ENCODE results near the gene CCDC59. TPM values are rescaled to one million over a fixed set of nuclear protein-coding genes. Genes with fewer than 3 reads are reported as not detected.

Gene CCDC59
- polyA plus RNA-seq, 2 of the 4 experiments (the other 2 are of a cell fraction) = 62.0 to 70.4 TPM

DNA sequence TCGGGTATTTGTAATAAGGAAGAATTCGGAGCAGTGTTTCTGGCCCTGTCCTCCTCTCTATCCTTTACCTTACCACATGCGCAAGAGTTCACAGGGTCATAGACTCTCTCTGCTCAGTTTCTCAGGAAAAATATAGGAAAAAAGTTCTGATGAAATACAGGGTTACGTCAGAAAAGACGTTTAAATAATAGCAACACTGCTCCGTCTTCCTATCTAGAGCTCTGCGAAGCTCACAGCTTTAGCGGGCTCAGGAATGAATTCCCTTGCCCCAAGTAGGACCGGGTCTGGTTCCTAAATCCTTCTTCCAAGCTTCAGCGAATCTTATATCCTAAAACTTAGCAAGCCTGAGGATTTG is 365 bp downstream of the CCDC59 start:
- FAIRE-seq (no peak), ATAC-seq (peak in 1 of 2 experiments; percentile 1; a peak in 1 of 6 replicates), DNase-seq (ENCODE audit: low read depth in 1 of 2, low spot score in 1 of 2) (peak in 1 of 2 experiments; percentile 11)
- no peak for TF ChIP-seq ZFP36 (IDR thresholded peaks at IDR 0.05; ENCODE audit: borderline replicate concordance, partially characterized antibody)
- TF ChIP-seq, protein P1, sequence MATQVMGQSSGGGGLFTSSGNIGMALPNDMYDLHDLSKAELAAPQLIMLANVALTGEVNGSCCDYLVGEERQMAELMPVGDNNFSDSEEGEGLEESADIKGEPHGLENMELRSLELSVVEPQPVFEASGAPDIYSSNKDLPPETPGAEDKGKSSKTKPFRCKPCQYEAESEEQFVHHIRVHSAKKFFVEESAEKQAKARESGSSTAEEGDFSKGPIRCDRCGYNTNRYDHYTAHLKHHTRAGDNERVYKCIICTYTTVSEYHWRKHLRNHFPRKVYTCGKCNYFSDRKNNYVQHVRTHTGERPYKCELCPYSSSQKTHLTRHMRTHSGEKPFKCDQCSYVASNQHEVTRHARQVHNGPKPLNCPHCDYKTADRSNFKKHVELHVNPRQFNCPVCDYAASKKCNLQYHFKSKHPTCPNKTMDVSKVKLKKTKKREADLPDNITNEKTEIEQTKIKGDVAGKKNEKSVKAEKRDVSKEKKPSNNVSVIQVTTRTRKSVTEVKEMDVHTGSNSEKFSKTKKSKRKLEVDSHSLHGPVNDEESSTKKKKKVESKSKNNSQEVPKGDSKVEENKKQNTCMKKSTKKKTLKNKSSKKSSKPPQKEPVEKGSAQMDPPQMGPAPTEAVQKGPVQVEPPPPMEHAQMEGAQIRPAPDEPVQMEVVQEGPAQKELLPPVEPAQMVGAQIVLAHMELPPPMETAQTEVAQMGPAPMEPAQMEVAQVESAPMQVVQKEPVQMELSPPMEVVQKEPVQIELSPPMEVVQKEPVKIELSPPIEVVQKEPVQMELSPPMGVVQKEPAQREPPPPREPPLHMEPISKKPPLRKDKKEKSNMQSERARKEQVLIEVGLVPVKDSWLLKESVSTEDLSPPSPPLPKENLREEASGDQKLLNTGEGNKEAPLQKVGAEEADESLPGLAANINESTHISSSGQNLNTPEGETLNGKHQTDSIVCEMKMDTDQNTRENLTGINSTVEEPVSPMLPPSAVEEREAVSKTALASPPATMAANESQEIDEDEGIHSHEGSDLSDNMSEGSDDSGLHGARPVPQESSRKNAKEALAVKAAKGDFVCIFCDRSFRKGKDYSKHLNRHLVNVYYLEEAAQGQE (IDR thresholded peaks at IDR 0.05) = no peak
- Histone ChIP-seq H3K4me1 (peaks cover 13% of the 10 kb centered on the region; the same call in 2 of the 3 replicates), H3K27ac (peak overlapping the region; percentile 94 to 97), H3K4me3 (peak overlapping the region; percentile 90), H3K9me3 (no peaks in the 10 kb centered on the region), H3K4me2 (peak overlapping the region; percentile 70)
- POLR2A ChIA-PET = interaction anchor here (0.8 to 1.0 kb wide), 5 partner anchors 12 to 328 kb away, joined by 3 to 7 read pairs (median 4); partner anchors contain the start of gene TMTC2
- CTCF ChIA-PET = interaction anchor here (0.6 to 2.0 kb wide), 18 partner anchors 8 to 1887 kb away, joined by 3 to 10 read pairs (median 4); partner anchors contain the start of gene TMTC2
- 4% methylated on average over 10 of the region's 10 CpGs for WGBS (ENCODE audit: missing lambda C conversion rate)

DNA sequence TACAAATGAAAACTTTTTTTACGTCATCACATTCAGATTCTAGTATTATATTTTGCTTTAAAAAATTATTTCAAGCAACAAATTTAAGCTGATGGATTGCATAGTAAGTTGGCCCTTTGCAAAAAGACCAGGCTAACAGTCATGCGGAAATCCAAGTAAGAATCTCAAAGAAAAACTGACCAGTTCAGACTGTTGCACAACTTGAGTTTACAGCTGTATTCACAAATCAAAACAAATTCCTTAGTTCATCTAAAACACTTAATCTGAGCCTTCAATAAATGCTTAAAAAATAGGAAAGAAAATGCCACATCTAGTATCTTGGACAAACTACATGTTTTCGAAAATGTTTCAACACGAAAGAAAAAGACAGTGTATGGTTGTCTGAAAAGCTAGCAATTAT is 847 bp downstream of the CCDC59 start:
- TF ChIP-seq RAD21 (conservative IDR thresholded peaks at IDR 0.05 in 1 of 2, IDR thresholded peaks at IDR 0.05 in 1 of 2) = no peak
- TF ChIP-seq, protein P2, sequence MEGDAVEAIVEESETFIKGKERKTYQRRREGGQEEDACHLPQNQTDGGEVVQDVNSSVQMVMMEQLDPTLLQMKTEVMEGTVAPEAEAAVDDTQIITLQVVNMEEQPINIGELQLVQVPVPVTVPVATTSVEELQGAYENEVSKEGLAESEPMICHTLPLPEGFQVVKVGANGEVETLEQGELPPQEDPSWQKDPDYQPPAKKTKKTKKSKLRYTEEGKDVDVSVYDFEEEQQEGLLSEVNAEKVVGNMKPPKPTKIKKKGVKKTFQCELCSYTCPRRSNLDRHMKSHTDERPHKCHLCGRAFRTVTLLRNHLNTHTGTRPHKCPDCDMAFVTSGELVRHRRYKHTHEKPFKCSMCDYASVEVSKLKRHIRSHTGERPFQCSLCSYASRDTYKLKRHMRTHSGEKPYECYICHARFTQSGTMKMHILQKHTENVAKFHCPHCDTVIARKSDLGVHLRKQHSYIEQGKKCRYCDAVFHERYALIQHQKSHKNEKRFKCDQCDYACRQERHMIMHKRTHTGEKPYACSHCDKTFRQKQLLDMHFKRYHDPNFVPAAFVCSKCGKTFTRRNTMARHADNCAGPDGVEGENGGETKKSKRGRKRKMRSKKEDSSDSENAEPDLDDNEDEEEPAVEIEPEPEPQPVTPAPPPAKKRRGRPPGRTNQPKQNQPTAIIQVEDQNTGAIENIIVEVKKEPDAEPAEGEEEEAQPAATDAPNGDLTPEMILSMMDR (IDR thresholded peaks at IDR 0.05) = no peak
- TF ChIP-seq, protein P3, sequence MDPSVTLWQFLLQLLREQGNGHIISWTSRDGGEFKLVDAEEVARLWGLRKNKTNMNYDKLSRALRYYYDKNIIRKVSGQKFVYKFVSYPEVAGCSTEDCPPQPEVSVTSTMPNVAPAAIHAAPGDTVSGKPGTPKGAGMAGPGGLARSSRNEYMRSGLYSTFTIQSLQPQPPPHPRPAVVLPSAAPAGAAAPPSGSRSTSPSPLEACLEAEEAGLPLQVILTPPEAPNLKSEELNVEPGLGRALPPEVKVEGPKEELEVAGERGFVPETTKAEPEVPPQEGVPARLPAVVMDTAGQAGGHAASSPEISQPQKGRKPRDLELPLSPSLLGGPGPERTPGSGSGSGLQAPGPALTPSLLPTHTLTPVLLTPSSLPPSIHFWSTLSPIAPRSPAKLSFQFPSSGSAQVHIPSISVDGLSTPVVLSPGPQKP (IDR thresholded peaks at IDR 0.05; ENCODE audit: low read depth, low read length) = no peak
- no peak for TF ChIP-seq POLR2AphosphoS2 (conservative IDR thresholded peaks at IDR 0.05; ENCODE audit: low read length)
- TF ChIP-seq, protein P4, sequence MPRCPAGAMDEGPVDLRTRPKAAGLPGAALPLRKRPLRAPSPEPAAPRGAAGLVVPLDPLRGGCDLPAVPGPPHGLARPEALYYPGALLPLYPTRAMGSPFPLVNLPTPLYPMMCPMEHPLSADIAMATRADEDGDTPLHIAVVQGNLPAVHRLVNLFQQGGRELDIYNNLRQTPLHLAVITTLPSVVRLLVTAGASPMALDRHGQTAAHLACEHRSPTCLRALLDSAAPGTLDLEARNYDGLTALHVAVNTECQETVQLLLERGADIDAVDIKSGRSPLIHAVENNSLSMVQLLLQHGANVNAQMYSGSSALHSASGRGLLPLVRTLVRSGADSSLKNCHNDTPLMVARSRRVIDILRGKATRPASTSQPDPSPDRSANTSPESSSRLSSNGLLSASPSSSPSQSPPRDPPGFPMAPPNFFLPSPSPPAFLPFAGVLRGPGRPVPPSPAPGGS (IDR thresholded peaks at IDR 0.05) = no peak
- TF ChIP-seq CHD4 (IDR thresholded peaks at IDR 0.05; ENCODE audit: borderline replicate concordance) = no peak
- FAIRE-seq (no peak), ATAC-seq (no peak), DNase-seq (ENCODE audit: low read depth in 1 of 2, low spot score in 1 of 2) (no peak)
- ChIA-PET CTCF (interaction anchor here (1.2 to 2.0 kb wide), 3 partner anchors 12 to 29 kb away, joined by 4 to 10 read pairs (median 6); no protein-coding TSS in a partner anchor), POLR2A (no interaction called here)
- Histone ChIP-seq H3K27ac (peak overlapping the region; percentile 94 to 97), H3K4me1 (peaks cover 13% of the 10 kb centered on the region; the same call in 2 of the 3 replicates), H3K4me3 (peak overlapping the region; percentile 90), H3K4me2 (peak overlapping the region; percentile 70), H3K9me3 (no peaks in the 10 kb centered on the region)
- WGBS (ENCODE audit: missing lambda C conversion rate) = 23% methylated on average over 4 of the region's 4 CpGs

DNA sequence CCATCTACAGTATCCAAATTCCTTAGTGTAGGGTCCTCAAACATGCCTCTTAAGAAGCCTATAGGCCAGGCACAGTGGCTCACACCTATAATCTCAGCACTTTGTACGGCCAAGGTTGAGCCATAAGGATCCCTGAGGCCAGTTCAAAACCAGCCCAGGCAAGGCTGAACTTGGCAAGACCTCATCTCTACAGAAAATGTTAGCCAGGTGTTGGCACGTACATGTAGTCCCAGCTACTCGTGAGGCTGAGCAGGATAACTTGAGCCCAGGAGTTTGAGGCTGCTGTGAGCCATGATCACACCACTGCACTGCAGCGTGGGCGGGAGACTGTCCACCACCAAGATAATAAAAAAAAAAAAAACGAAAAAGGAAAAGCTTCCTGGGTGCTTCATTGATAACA is 6.8 kb downstream of the CCDC59 start:
- Histone ChIP-seq H3K4me1 (no peaks in the 10 kb centered on the region), H3K4me2 (no peak overlapping the region), H3K9me3 (no peaks in the 10 kb centered on the region), H3K27ac (no peak overlapping the region), H3K4me3 (no peak overlapping the region)
- TF ChIP-seq NR3C1 (IDR thresholded peaks at IDR 0.05) (no peak), POLR2A (IDR thresholded peaks at IDR 0.05; ENCODE audit: low read length) (no peak), CEBPB (IDR thresholded peaks at IDR 0.05) (no peak), POLR2AphosphoS2 (conservative IDR thresholded peaks at IDR 0.05; ENCODE audit: low read length) (no peak), HOXA7 (CRISPR knock-in tag; IDR thresholded peaks at IDR 0.05) (no peak), ZFP36 (IDR thresholded peaks at IDR 0.05; ENCODE audit: borderline replicate concordance, partially characterized antibody) (no peak), TP53 (CRISPR knock-in tag; IDR thresholded peaks at IDR 0.05) (no peak), ZC3H11A (IDR thresholded peaks at IDR 0.05) (no peak), FOSB (CRISPR knock-in tag; IDR thresholded peaks at IDR 0.05) (no peak), HDAC2 (IDR thresholded peaks at IDR 0.05) (no peak)
- TF ChIP-seq, protein P5, sequence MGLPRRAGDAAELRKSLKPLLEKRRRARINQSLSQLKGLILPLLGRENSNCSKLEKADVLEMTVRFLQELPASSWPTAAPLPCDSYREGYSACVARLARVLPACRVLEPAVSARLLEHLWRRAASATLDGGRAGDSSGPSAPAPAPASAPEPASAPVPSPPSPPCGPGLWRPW (IDR thresholded peaks at IDR 0.05) = no peak
- ChIA-PET POLR2A (no interaction called here), CTCF (no interaction called here)
- ATAC-seq (peak in 1 of 2 experiments; percentile 49; a peak in 3 of 6 replicates), FAIRE-seq (no peak), DNase-seq (ENCODE audit: low read depth in 1 of 2, low spot score in 1 of 2) (no peak)
- 93% methylated on average over 6 of the region's 6 CpGs for WGBS (ENCODE audit: missing lambda C conversion rate)

All from A549 (cell line).